ENCODE results near the gene LST1.

DNA sequence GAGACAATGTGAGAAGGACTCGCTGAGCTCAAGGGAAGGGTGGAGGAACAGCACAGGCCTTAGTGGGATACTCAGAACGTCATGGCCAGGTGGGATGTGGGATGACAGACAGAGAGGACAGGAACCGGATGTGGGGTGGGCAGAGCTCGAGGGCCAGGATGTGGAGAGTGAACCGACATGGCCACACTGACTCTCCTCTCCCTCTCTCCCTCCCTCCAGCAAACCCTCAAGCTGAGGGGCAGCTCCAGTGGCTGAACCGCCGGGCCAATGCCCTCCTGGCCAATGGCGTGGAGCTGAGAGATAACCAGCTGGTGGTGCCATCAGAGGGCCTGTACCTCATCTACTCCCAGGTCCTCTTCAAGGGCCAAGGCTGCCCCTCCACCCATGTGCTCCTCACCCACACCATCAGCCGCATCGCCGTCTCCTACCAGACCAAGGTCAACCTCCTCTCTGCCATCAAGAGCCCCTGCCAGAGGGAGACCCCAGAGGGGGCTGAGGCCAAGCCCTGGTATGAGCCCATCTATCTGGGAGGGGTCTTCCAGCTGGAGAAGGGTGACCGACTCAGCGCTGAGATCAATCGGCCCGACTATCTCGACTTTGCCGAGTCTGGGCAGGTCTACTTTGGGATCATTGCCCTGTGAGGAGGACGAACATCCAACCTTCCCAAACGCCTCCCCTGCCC, 9.0 kb upstream of the LST1 start:
- TF ChIP-seq, protein P1, sequence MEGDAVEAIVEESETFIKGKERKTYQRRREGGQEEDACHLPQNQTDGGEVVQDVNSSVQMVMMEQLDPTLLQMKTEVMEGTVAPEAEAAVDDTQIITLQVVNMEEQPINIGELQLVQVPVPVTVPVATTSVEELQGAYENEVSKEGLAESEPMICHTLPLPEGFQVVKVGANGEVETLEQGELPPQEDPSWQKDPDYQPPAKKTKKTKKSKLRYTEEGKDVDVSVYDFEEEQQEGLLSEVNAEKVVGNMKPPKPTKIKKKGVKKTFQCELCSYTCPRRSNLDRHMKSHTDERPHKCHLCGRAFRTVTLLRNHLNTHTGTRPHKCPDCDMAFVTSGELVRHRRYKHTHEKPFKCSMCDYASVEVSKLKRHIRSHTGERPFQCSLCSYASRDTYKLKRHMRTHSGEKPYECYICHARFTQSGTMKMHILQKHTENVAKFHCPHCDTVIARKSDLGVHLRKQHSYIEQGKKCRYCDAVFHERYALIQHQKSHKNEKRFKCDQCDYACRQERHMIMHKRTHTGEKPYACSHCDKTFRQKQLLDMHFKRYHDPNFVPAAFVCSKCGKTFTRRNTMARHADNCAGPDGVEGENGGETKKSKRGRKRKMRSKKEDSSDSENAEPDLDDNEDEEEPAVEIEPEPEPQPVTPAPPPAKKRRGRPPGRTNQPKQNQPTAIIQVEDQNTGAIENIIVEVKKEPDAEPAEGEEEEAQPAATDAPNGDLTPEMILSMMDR (IDR thresholded peaks at IDR 0.05; ENCODE audit: low read depth, low read length, poor library complexity, severe bottlenecking): no peak
- no peak for TF ChIP-seq EZH2phosphoT487 (IDR thresholded peaks at IDR 0.05; ENCODE audit: borderline replicate concordance, low read length)
